ENCODE results near the gene TOP1. TPM values are rescaled to one million over a fixed set of nuclear protein-coding genes. Genes with fewer than 3 reads are reported as not detected.
"Not testable (repeated sequence)": the region's sequence is repeated elsewhere in the genome, so short reads cannot be mapped to it uniquely, and the experiment has no call there.

TOP1 gene
- polyA plus RNA-seq, 5 donors, result 79.1 to 101 (median 93.5) TPM

DNA sequence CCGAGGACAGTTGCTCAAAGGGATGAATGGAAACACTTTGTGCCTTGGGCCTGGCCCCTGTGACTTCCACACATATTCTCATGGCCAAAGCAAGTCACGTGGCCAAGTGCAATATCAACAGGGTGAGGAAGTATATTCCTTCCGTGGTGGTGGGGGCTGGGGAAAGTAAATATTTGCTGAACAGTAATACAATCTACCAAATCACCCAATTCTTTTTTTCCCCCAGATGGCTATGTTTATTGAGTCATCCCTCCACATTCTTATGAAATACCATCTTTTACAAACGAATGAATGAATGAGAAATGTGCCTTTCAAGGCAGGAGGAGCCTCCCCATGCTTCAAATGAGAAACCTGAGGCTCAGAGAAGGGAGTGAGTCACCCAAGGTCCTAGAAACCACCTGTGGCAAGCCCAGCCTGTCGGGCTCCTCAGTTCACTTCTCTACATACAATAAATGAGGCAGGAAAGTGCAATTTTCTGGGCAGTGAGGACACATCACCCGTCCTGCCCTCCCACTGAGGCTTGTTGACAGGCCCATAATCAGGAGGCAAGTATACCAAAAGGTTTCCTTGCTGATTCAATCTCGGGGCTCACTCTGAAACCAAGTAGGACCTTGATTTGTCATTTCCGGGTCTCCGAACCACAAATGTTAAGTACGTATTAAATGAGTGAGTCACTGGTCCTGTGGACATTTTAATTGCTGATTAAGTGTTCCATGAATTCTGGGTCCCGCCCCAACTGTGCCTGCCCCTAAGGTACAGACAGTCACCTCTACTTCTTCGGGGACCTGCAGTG is 25.3 kb upstream of the TOP1 start:
- DNase-seq, result peak; percentile 32 to 37

GRCh38 chr20:41003936-41004294 is 24.7 kb upstream of the TOP1 start:
- DNase-seq, result not testable (repeated sequence)

DNA sequence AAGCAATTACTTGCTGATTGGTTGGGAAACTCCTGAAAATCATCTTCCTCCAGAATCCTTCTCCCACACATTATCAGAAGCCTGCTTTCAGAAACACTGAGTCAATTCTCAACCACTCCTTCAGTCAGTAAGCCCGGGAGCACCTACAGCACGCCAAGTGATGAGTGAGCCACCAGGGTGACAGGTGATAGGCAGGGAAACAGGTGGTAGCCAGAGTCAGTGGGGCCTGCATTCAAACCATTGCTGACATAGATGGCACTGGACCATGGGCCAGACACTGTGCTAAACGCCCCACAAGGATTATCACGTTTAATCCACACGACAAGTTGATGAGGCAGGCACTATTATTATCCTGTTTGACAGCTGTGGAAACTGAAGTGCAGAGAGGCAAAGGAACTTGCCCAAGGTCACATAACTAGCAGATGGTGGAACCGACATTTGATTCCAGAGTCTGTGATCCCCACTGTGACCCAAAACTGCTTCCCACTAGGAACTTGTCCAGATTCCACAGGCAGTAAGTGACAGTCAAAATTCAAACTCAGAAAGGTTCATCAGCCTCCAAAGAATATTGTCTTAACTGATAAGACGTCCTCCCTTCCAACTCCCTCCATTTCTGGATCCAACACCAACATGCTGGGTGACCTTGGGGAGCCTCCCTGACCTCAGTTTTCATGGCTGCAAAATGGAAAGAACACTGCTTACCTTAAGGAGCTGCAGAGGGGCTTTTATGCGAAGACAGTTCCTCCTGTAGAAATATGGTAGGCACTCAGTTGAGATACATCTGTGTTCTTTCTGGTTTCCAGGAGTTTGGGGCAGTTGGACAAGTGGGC is 23.9 kb upstream of the TOP1 start:
- DNase-seq, result no peak

DNA sequence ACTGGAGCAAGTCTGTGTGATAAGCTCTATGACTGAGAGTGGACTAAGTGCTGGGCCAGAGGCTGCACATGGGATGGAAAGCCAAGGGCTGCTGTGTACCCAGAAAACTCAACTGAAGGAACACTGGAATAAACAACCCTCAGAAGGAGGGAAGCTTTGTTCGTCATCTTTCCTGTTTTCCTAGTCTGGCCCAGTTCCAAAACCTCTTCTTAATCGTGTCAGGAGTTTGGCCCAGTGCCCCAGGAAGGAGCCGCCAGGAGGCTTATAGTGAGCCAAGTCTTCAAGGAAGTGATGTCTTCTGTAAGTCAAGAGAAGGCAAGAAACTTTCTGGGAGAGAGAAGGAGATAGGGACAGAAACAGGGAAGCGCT is 23.3 kb upstream of the TOP1 start:
- DNase-seq, result peak; percentile 79 to 83

DNA sequence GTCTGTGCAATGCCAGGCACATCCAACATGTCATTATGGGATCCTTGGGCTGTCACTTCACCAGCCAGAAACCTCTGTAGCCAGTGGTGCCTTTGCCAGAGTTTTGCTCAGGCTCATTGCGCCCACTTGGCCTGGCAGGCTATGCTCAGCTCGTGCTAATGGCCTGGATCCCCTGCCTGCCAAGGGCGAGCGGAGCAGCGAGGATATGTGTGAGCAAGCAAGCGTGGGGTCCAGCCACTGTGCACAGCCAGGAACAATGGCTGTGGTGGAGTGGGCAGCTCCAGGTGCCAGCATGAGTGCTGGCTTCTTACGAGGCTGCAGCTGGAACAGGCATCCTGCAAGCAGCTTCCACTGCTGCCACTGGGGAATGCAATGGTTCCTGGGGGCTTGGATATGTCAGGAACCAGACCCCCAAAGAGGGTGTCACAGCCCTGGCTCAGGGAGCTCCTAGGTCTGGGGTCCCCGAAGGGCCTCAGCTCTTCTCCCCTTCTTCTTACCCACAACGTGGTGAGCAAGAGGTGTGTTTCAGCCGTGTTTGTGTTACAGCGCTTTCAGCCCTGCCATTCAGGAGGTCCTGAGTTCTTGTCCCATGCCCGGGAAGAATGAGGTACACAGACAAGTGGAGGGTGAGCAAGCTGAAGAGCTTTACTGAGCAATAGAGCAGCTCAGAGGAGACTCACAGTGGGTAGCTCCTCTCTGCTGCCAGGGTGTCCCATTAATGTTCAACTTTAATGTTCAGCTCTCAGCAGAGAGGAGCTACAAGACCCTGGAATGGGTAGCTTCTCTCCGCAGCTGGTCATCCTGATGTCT is 22.3 kb upstream of the TOP1 start:
- DNase-seq, result no peak

GRCh38 chr20:41006936-41007474 is 21.6 kb upstream of the TOP1 start:
- DNase-seq, result no peak

DNA sequence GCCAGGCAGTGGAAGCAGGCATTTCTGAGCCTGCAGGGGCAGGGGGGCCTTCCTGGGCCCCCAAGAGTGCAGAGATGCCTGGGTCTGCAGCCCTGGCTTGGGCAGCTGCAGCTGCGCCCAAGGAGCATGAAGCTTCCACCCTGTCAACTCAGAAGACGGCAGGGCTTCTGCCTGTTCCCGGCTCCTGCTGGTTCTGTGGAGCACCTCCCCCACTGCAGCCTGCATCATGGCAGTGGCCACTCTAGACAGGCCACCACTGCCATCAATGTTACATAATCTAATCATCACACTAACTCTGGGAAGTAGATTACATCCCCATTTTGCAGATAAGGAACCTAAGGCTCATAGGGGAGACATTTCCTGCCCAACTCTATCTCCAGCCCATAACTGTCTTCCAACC is 21.1 kb upstream of the TOP1 start:
- DNase-seq, result no peak

DNA sequence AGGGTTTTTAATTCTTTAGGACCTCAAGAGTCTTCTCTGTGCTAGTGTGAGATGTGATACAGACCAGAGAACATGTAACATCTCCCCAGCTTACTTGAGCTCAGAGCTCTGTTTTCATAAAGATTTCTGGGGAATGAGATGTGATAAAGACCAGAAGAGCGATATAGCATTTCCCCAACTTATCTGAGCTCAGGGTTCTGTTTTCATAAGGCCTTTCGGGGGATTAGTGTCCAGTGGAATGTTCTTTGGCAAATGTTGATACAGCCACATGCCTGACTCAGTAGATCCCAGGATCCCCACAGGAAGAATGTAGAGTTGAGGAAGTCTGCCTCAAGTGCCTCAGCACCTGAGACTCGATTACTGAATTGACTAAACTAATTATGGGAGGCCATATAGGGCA is 18.7 kb upstream of the TOP1 start:
- no peak for DNase-seq

DNA sequence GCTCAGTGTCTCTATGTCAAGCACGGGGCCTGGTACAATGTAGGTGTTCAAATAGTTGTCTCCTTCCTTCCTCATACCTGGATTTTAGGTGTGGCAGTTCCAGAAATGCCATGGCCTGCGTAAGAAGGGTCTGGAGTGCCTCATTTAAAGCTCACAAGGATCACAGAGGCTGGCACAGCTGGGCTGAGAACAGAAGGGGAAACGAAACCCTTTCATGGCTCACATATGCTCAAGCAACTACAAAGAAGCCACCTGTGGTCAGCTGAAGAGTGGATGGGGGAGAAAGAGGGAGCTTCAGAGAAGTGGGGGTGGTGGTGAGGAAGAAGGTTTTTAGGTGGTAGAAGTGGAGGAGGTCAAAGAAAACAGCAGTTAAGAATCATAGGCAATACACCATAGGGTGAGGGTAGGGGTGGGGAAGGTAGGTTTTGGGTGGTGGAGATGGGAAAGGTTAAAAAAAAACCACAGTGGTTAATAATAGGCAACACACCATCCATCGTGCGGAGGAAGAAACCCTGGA is 17.0 kb upstream of the TOP1 start:
- no peak for DNase-seq

DNA sequence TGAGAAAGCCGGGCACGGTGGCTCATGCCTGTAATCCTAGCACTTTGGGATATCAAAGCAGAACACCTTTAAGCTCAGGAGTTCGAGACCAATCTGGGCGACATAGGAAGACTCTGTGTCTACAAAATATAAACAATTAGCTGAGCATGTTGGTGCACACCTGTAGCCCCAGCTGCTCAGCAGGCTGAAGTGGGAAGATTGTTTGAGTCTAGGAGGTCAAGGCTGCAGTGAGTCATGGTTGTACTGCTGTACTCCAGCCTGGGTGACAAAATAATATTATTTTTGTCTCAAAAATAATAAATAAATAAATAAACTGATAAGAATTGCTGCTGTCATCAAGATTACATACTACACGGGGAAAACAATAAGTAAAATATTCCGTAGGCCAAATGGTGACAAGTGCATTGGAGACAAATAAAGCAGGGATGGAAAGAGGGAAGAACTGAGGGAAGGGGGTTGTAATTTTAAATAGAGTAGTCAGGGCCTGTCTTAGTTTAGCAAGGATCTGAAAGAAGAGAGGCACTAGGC is 14.0 kb upstream of the TOP1 start:
- no peak for DNase-seq

GRCh38 chr20:41017448-41018042 is 11.1 kb upstream of the TOP1 start:
- DNase-seq, result no peak

GRCh38 chr20:41018153-41018552 is 10.5 kb upstream of the TOP1 start:
- no peak for DNase-seq

DNA sequence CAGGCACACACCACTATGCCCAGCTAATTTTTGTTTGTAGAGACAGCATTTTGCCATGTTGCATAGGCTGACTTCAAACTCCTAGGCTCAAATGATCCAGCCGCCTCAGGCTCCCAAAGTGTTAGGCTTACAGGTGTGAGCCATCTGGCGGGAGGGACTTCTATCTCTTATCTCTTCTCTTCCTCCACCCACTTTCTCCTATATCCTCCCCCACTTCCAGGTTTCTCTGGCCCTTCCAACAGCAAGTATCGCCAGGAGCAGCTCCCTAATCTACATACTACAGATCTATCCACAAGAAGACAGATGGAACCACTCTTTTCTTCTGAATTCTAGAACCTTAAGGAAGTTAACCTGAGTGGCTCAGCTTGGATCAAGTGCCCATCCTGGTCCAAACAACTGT is 5.1 kb upstream of the TOP1 start:
- no peak for DNase-seq

DNA sequence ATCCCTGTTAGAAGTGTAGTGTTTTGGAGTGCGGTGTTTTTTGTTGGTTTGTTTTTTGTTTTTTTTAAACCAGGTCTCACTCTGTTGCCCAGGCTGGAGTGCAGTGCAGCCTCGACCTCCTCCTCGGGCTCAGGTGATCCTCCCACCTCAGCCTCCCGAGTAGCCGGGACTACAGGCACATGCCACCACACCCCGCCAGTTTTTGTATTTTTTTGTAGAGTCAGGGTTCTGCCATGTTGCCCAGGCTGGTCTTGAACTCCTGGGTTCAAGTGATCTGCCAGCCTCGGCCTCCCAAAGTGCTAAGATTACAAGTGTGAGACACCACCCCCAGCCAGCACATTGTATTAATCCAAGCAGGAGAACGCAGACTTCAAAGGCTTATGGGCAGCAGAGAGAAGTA is 1.3 kb upstream of the TOP1 start:
- DNase-seq, result no peak

DNA sequence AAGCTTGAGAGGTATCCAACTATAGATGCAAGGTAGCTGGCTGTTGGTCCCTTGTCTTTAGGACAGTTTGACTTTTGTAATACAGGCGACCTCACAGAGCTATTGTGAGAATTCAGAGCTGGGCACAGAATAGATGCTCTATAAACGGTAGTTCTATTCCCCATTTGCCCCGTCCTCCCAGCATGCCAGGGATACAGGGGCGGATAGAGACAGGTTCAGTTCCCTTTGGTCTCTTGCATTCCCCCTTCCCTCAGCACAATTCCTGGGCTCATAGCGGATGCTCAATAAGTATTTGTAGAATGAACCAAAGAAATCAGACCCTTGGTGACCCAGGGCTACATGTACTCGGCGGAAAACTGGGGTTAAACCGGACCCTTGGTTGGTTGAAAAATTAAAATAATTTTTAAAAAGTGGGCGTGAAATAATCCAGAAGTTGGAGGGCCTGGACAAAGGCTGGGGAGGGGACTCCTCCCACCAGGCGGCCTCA is 707 bp upstream of the TOP1 start:
- no peak for DNase-seq

DNA sequence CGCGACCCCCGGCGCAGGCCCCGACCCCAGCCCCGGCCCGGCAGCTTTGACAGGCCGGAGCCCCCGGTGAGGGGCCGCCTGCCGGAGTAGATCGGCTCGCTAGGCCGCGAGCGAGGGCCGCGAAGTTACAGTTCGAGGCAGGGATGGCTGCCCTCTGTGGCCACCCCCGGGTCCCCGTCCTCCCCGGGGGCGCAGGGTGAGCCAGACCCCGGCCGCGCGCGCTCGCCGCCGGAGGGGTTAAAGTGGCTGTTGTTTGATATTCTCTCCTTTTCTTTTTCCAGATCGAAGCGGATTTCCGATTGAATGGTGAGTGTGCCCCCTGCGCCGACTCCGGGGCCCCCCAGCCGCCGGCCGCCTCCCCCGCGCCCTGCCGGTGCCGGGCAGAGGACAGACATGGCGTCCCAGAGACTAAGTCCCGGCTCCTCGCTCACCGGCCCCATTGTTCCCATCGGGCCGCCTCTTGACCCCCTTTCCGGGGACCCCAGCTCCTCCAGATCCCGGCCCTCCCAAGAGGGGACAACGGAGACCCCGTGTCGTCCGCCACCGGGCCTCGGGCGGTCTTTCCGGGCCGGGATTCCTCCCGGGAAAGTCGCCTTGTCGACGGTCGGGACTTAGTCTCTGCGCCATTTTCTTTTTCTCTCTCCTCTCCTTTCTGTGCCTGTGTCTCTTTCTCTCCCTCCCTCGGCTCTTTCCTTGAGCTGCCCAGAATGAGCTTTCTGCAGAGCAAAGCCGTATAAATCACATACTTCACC is 704 bp downstream of the TOP1 start:
- no peak for DNase-seq

DNA sequence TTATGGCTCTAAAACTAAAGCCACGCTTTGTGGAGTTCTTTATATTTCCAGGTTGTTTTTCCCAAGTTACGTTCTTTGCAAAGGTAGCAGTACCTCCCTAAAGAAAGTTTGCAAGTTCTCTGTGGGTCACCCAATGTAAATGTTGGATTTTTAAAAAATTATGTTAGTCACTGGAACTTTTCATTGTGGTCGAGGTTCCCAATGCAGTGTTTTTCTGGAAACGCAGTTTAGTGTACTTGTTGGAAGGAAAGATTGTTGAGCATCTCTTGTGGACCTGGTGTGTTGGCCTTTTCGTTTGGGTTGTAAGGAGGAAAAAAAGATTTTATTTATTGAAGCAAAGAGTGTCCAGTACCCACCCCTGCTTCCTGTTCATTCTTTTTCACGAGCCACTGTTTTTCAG is 1.4 kb downstream of the TOP1 start:
- DNase-seq, result no peak

DNA sequence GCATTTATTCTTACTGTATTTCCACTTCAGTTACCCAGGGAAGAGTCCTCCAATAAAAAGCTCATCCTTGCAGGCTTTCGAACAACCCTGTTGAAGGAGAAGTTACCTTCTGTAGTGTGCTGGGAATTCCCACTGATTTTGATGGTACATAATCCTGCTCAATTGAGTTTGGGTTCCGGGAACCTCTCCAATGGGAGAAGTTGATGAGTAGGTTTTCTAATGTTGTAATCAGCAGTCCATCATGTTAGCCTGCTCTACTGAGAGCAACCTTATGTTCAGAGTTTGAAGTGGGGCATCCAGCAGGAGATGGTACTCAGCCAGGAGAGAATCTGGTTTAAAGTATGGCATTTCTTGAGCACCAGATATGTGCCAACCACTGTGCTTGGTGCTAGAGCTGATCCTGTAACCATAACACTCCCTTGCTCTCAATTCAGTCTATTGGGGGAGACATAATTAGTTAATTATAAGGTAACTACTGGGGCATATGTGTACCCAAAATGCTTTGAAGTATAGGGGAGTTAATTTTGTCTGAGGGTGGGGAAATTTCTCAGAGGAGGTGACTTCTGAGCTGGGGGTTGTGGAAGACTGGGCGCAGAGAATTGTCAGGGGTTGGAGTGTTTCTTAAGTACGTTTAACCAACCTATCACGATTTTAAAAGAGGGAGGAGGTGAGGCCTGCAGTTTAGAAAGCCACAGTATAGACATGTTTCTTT is 2.1 kb downstream of the TOP1 start:
- DNase-seq, result no peak

- DNase-seq, result no peak
Observed at GRCh38 chr20:41031243-41031619, 2.6 kb downstream of the TOP1 start.

DNA sequence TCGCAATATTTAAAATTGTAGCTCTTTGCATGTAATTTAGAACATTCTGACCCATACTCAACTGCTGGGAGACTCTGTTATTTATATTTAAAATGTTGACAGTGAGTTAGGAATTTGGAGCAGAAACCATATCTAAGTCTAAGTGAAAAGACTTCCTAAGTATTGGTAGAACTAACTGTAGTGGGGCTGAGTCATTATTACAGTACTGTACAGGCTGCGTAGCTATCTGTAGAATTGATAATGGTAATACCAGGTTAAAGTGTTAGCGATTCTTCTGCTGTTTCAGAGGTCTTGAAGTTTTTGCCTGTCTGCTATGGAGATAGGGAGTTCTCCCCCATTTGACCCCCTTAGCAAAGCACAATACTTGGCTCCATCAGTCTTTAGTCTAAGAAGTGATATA is 3.6 kb downstream of the TOP1 start:
- DNase-seq, result no peak
